Neural cell (in vitro differentiated cells): ENCODE data around the gene GGT6.

Source experiments
- EP300 ChIP-seq: fragments of 450-650 bp; conservative IDR thresholded peaks from 2 replicates; pipeline ENCODE4 v1.6.1; 2014; ENCODE audit warnings: antibody characterized with exemption, mild to moderate bottlenecking, moderate library complexity; ENCODE audit not compliant: poor library complexity, severe bottlenecking
- POLR2AphosphoS5 ChIP-seq: IDR thresholded peaks from 2 replicates; pipeline ENCODE4 v1.6.1; 2012
- TAF1 ChIP-seq: IDR thresholded peaks from 2 replicates; pipeline ENCODE4 v1.6.1; 2012; ENCODE audit warnings: low read depth
- TF ChIP-seq, protein P1 (sequence below): fragments of 450-650 bp; IDR thresholded peaks from 2 replicates; pipeline ENCODE4 v1.5.1; 2014; ENCODE audit warnings: antibody characterized with exemption, mild to moderate bottlenecking, moderate library complexity; ENCODE audit not compliant: poor library complexity, severe bottlenecking
- TF ChIP-seq, protein P2 (sequence below): IDR thresholded peaks from 2 replicates; pipeline ENCODE4 v1.6.1; 2012; ENCODE audit warnings: borderline replicate concordance

DNA sequence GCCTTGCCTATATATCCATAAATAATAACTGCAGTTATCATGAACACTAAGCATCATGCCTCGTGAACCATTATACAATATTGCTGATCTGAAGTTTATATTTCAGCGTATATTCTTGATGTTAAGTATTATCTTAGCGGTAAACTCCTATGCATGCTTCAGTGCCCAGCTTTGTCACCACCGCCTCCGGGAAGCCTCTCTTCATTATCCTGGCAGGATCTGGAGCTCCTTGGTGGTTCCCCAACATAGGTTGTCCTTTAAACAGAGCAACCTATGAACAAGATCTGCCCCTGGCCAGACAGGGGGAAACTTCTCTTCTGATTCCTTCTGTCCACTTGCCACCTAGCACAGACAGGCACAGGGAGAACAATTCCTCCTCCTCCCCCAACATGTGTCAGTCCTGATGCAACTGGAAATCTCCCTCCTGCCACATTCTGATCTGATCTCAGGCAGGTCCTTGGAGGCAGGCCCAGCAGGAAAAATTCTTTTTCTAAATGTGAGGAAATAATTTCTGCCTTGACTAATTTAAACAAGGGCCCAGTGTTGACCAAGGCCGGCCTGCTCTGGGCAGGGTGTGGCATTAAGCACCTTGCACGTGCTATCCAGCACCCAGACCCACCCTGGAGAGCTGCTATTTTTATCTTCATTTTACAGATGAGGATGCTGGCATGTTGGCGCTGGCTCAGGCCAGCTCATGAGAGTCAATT is 39.3 kb downstream of the GGT6 start:
- TF ChIP-seq, protein P1, sequence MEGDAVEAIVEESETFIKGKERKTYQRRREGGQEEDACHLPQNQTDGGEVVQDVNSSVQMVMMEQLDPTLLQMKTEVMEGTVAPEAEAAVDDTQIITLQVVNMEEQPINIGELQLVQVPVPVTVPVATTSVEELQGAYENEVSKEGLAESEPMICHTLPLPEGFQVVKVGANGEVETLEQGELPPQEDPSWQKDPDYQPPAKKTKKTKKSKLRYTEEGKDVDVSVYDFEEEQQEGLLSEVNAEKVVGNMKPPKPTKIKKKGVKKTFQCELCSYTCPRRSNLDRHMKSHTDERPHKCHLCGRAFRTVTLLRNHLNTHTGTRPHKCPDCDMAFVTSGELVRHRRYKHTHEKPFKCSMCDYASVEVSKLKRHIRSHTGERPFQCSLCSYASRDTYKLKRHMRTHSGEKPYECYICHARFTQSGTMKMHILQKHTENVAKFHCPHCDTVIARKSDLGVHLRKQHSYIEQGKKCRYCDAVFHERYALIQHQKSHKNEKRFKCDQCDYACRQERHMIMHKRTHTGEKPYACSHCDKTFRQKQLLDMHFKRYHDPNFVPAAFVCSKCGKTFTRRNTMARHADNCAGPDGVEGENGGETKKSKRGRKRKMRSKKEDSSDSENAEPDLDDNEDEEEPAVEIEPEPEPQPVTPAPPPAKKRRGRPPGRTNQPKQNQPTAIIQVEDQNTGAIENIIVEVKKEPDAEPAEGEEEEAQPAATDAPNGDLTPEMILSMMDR: no peak
- TF ChIP-seq, protein P2, sequence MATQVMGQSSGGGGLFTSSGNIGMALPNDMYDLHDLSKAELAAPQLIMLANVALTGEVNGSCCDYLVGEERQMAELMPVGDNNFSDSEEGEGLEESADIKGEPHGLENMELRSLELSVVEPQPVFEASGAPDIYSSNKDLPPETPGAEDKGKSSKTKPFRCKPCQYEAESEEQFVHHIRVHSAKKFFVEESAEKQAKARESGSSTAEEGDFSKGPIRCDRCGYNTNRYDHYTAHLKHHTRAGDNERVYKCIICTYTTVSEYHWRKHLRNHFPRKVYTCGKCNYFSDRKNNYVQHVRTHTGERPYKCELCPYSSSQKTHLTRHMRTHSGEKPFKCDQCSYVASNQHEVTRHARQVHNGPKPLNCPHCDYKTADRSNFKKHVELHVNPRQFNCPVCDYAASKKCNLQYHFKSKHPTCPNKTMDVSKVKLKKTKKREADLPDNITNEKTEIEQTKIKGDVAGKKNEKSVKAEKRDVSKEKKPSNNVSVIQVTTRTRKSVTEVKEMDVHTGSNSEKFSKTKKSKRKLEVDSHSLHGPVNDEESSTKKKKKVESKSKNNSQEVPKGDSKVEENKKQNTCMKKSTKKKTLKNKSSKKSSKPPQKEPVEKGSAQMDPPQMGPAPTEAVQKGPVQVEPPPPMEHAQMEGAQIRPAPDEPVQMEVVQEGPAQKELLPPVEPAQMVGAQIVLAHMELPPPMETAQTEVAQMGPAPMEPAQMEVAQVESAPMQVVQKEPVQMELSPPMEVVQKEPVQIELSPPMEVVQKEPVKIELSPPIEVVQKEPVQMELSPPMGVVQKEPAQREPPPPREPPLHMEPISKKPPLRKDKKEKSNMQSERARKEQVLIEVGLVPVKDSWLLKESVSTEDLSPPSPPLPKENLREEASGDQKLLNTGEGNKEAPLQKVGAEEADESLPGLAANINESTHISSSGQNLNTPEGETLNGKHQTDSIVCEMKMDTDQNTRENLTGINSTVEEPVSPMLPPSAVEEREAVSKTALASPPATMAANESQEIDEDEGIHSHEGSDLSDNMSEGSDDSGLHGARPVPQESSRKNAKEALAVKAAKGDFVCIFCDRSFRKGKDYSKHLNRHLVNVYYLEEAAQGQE: no peak
- no peak for TF ChIP-seq POLR2AphosphoS5
- no peak for TF ChIP-seq TAF1
- TF ChIP-seq EP300: no peak
